PC-9 (cell line): ENCODE data around the gene TMA7B. TPM values are rescaled to one million over a fixed set of nuclear protein-coding genes. Genes with fewer than 3 reads are reported as not detected.
A peak's percentile ranks its signal among the peaks of the same experiment; 100 is the strongest.

Experiments
- BruUV-seq: library from RNA; stranded (reverse); fragments of 400-500 nt; replicated peaks from 2 replicates; lab custom pipeline; 2021; lab: Mats Ljungman, UMichigan
- CTCF ChIA-PET: fragments of 300-600 bp; sonication (Branson Sonifier 250); formaldehyde crosslinking; loops from one replicate; lab custom pipeline; 2022; ENCODE audit warnings: antibody characterized with exemption; lab: Charles Lee
- POLR2A ChIA-PET: fragments of 300-600 bp; sonication (Branson Sonifier 250); formaldehyde crosslinking; loops from one replicate; lab custom pipeline; 2022; ENCODE audit warnings: antibody characterized with exemption; ENCODE audit not compliant: unreplicated experiment; lab: Charles Lee
- DNase-seq, 2 experiments: peaks; one replicate each; pipeline versions ENCODE4 v3.0.0 to v3.0.0-alpha.2; 2015 to 2022; ENCODE audit warnings: mixed read lengths in 1 of 2
- H2AFZ ChIP-seq: fragments of 200-600 bp; sonication (generic); 2 replicates; pipeline ENCODE4 v1.8.1; 2017; ENCODE audit warnings: antibody characterized with exemption
- H3F3A ChIP-seq: fragments of 200-600 bp; sonication (generic); 2 replicates; pipeline ENCODE4 v1.8.1; 2017; ENCODE audit warnings: antibody characterized with exemption, mild to moderate bottlenecking, low read depth; ENCODE audit not compliant: insufficient read depth
- H3K27ac ChIP-seq: fragments of 200-600 bp; sonication (generic); 2 replicates; pipeline ENCODE4 v1.6.1; 2016; ENCODE audit warnings: mixed run types
- H3K27me3 ChIP-seq: fragments of 200-600 bp; sonication (generic); 2 replicates; pipeline ENCODE4 v1.6.1; 2016; ENCODE audit warnings: low read depth, mixed run types; ENCODE audit not compliant: insufficient read depth
- H3K36me3 ChIP-seq: fragments of 200-600 bp; sonication (generic); 2 replicates; pipeline ENCODE4 v1.6.1; 2016; ENCODE audit warnings: low read depth, mixed run types
- H3K4me1 ChIP-seq: fragments of 200-600 bp; sonication (generic); replicated peaks from 2 replicates; pipeline ENCODE4 v1.6.1; 2016; ENCODE audit warnings: mixed run types; ENCODE audit not compliant: insufficient read depth
- H3K4me2 ChIP-seq: fragments of 200-600 bp; sonication (generic); 2 replicates; pipeline ENCODE4 v1.6.1; 2017; ENCODE audit warnings: mixed run types
- H3K4me3 ChIP-seq: fragments of 200-600 bp; sonication (generic); 2 replicates; pipeline ENCODE4 v1.6.1; 2016; ENCODE audit warnings: mixed run types
- H3K79me2 ChIP-seq: fragments of 200-600 bp; sonication (generic); 2 replicates; pipeline ENCODE4 v1.6.1; 2017; ENCODE audit warnings: low read depth, mixed run types
- H3K9me2 ChIP-seq: fragments of 200-600 bp; sonication (generic); 2 replicates; pipeline ENCODE4 v1.8.1; 2017; ENCODE audit warnings: mild to moderate bottlenecking; ENCODE audit not compliant: insufficient read depth
- H3K9me3 ChIP-seq: fragments of 200-600 bp; sonication (generic); 2 replicates; pipeline ENCODE4 v1.8.1; 2016; ENCODE audit warnings: low read depth; ENCODE audit not compliant: insufficient read depth
- H4K20me1 ChIP-seq: fragments of 200-600 bp; sonication (generic); 2 replicates; pipeline ENCODE4 v1.8.1; 2017; ENCODE audit not compliant: insufficient read depth
- CTCF ChIP-seq: fragments of 200-600 bp; sonication (generic); conservative IDR thresholded peaks from 2 replicates; pipeline ENCODE4 v1.6.1; 2017; ENCODE audit warnings: mixed run types, antibody characterized with exemption, mild to moderate bottlenecking, moderate library complexity
- EZH2 ChIP-seq: fragments of 200-600 bp; sonication (generic); IDR thresholded peaks from 2 replicates; pipeline ENCODE4 v1.8.0; 2017; ENCODE audit warnings: antibody characterized with exemption, low read depth
- intact Hi-C: fragments of 100-400 bp; cut with micrococcal nuclease; formaldehyde crosslinking; loops from one replicate; pipeline ENCODE4 v1.10.0; 2022; ENCODE audit not compliant: unreplicated experiment
- total RNA-seq: library from RNA; stranded (reverse); gene quantifications from 2 replicates; pipeline ENCODE4 v1.2.3, GENCODE V29; 2021

The TMA7B gene
- total RNA-seq, 1 experiment from 2014 or later = not detected

DNA sequence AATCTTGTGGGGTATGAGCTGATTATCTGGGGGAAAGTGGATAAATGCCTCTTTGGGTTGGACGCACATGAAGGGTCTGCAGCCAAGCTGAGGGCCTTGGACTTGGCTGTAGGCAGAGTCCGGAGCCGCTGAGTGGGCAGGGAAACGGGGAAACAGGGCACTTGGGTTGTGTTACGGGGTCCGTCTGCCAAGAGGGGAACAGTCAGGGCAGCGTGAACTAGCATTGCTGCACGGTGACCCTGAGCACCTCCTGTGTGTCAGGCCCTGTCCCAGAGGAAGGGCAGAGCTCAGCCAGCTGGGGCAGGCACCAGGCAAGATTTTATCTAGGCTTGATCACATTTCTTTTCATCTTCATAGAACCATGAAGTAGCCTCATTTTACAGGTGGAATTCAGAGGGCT is 46.4 kb downstream of the TMA7B start:
- intact Hi-C loops = no loop called here
- no peak for DNase-seq
- no peak overlapping the region for H2AFZ ChIP-seq
- no peaks in the 10 kb centered on the region for H3K79me2 ChIP-seq
- ChIA-PET POLR2A (no interaction called here), CTCF (no interaction called here)
- BruUV-seq = no TSS peak
- H3K4me2 ChIP-seq = no peak overlapping the region
- TF ChIP-seq CTCF (no peak), EZH2 (no peak)
- no peaks in the 10 kb centered on the region for H3K9me3 ChIP-seq
- no peak overlapping the region for H3K4me3 ChIP-seq
- no peaks in the 10 kb centered on the region for H3K27me3 ChIP-seq
- no peaks in the 10 kb centered on the region for H3F3A ChIP-seq
- H3K27ac ChIP-seq = no peak overlapping the region
- no peaks in the 10 kb centered on the region for H3K9me2 ChIP-seq
- H4K20me1 ChIP-seq = no peaks in the 10 kb centered on the region; the same call in 1 of the 2 replicates
- peaks cover 11% of the 10 kb centered on the region for H3K4me1 ChIP-seq
- H3K36me3 ChIP-seq = no peaks in the 10 kb centered on the region

DNA sequence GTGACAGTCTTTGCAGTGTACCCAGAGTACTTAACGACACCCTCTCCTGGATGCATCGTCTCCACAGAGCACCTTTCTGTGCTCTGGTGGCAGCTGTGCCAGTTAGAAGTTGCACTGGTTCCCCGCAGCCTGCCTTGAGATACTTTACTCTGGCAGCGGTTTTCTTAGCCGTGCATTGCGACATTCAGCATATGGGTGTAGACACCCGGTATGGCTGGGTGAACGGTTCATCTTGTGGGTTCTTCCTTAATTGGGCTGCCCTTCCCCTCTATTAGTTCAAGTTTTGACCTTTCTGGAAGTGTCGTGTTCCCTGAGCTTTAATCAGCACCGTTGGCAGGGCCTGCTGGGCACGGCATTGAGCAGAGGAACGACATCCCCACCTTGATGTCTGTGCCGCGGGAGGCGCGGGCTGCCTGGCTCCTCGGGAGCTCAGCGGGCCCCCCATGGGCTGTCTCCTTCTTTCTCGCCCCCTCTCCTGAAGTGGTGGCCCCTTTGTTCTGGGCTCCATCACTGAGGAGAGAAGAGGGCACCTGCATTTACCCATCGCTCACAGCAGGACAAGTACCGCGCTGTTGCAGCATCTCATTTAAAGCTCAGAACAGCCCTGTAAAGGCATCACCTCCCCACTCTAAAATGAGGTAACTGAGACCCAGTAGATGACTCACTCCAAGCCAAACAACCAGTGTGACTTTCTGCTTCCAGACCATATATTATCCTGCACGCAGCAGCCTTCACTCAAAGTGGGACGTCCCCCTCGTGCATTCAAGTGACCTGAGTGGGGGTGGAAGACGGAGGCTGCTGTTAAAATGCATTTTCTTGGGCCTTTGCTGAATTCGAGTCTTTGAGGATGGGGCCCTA is 47.9 kb downstream of the TMA7B start:
- Histone ChIP-seq H4K20me1 (no peaks in the 10 kb centered on the region; the same call in 1 of the 2 replicates), H3K27ac (no peak overlapping the region), H3K4me2 (no peak overlapping the region), H2AFZ (no peak overlapping the region), H3K36me3 (no peaks in the 10 kb centered on the region), H3K79me2 (no peaks in the 10 kb centered on the region), H3K27me3 (no peaks in the 10 kb centered on the region), H3F3A (no peaks in the 10 kb centered on the region), H3K4me3 (no peak overlapping the region), H3K4me1 (no peaks in the 10 kb centered on the region), H3K9me2 (no peaks in the 10 kb centered on the region), H3K9me3 (no peaks in the 10 kb centered on the region)
- no peak for DNase-seq
- CTCF ChIA-PET = interaction anchor here (0.6 kb wide), 1 partner anchor 44 kb away, joined by 4 read pairs; no protein-coding TSS in a partner anchor
- no peak for TF ChIP-seq EZH2
- TF ChIP-seq CTCF = no peak
- intact Hi-C loops = no loop called here
- POLR2A ChIA-PET = no interaction called here
- BruUV-seq = no TSS peak

DNA sequence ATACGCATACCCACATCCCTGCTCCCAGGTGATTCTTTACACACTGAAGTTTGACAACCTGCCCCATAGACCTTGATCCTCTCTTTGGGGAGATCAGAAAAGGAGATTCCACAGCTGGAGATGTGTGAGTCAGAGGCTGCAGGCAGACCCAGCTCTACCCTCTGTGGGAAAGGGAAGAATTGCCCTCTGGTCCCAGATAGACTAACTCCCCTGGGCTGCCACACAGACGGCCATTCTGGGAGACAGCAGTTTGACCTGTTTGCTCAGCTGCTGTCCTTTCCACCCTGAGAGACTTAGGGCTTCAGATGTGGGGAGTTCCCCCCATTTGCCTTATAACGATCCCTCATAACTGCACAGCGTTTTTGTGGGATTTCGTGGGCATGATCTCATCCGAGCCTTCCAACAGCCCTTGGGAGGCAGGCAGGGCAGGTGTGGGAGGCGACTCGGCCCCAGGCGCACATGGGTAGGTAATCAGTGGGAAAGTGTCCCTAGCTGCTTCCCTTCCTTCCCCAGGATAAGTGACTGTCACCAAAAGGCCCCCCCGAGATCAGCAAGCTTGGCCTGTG is 48.6 kb downstream of the TMA7B start:
- intact Hi-C loops = no loop called here
- Histone ChIP-seq H3K4me2 (no peak overlapping the region), H2AFZ (no peak overlapping the region), H3K27me3 (no peaks in the 10 kb centered on the region), H3K27ac (no peak overlapping the region), H3K9me2 (no peaks in the 10 kb centered on the region), H3K36me3 (no peaks in the 10 kb centered on the region), H3K9me3 (no peaks in the 10 kb centered on the region), H4K20me1 (no peaks in the 10 kb centered on the region; the same call in 1 of the 2 replicates), H3K79me2 (no peaks in the 10 kb centered on the region), H3F3A (no peaks in the 10 kb centered on the region), H3K4me3 (no peak overlapping the region), H3K4me1 (no peaks in the 10 kb centered on the region)
- peak in 1 of 2 experiments; percentile 29 for DNase-seq
- no TSS peak for BruUV-seq
- POLR2A ChIA-PET = interaction anchor here (0.7 kb wide), 1 partner anchor 402 kb away, joined by 5 read pairs; no protein-coding TSS in a partner anchor
- TF ChIP-seq EZH2 (no peak), CTCF (no peak)
- CTCF ChIA-PET = interaction anchor here (0.6 to 1.2 kb wide), 3 partner anchors 16 to 1146 kb away, joined by 3 to 4 read pairs (median 3); no protein-coding TSS in a partner anchor
